ENCODE results near the gene CDC14A. TPM values are rescaled to one million over a fixed set of nuclear protein-coding genes. Genes with fewer than 3 reads are reported as not detected.

The CDC14A gene
- total RNA-seq, 2 donors from 2014 or later = 7.3 to 16.5 TPM

GRCh38 chr1:100344774-100345173 is 7.5 kb upstream of the CDC14A start:
- DNase-seq (no peak), ATAC-seq (no peak)
- TF ChIP-seq, protein P1, sequence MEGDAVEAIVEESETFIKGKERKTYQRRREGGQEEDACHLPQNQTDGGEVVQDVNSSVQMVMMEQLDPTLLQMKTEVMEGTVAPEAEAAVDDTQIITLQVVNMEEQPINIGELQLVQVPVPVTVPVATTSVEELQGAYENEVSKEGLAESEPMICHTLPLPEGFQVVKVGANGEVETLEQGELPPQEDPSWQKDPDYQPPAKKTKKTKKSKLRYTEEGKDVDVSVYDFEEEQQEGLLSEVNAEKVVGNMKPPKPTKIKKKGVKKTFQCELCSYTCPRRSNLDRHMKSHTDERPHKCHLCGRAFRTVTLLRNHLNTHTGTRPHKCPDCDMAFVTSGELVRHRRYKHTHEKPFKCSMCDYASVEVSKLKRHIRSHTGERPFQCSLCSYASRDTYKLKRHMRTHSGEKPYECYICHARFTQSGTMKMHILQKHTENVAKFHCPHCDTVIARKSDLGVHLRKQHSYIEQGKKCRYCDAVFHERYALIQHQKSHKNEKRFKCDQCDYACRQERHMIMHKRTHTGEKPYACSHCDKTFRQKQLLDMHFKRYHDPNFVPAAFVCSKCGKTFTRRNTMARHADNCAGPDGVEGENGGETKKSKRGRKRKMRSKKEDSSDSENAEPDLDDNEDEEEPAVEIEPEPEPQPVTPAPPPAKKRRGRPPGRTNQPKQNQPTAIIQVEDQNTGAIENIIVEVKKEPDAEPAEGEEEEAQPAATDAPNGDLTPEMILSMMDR (IDR thresholded peaks at IDR 0.05) = no peak
- no peak for TF ChIP-seq POLR2A (IDR thresholded peaks at IDR 0.05)
- Histone ChIP-seq H3K36me3 (replicated peaks in 1 of 2; ENCODE audit: insufficient read depth in 1 of 2, low read depth in 2 of 2) (no peaks in the 10 kb centered on the region), H3K4me3 (no peak overlapping the region), H3K4me1 (no peaks in the 10 kb centered on the region), H3K27ac (no peak overlapping the region), H3K27me3 (no peaks in the 10 kb centered on the region), H3K9me3 (no peaks in the 10 kb centered on the region)
- 62 to 68% methylated on average over 2 of the region's 2 CpGs for WGBS, 2 donors
- intact Hi-C loops (cut with DNase I) = no loop called here

DNA sequence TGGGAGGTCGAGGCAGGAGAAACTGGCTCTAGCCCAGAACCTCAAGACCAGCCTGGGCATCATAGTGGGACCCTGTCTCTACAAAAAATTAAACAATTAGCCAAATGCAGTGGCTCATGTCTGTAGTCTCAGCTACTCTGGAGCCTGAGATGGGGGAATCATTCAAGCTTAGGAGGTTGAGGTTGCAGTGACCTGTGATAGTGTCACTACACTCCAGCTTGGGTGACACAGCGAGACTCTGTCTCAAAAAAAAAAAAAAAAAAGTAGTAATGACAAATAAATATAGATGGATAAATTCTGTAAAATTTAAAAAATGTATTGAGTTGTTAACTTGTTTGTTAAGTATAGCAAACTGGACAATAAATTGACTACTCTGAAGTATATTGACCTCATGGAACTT is 5.9 kb upstream of the CDC14A start:
- Histone ChIP-seq H3K27ac (no peak overlapping the region), H3K4me1 (peaks cover 6% of the 10 kb centered on the region), H3K36me3 (replicated peaks in 1 of 2; ENCODE audit: insufficient read depth in 1 of 2, low read depth in 2 of 2) (no peaks in the 10 kb centered on the region), H3K27me3 (no peaks in the 10 kb centered on the region), H3K4me3 (no peak overlapping the region), H3K9me3 (no peaks in the 10 kb centered on the region)
- intact Hi-C loops (cut with DNase I) = no loop called here
- 80 to 89% methylated on average over 2 of the region's 2 CpGs for WGBS, 2 donors
- TF ChIP-seq POLR2A (IDR thresholded peaks at IDR 0.05) = no peak
- TF ChIP-seq, protein P1 (IDR thresholded peaks at IDR 0.05) = no peak
- no peak for ATAC-seq
- DNase-seq = no peak

DNA sequence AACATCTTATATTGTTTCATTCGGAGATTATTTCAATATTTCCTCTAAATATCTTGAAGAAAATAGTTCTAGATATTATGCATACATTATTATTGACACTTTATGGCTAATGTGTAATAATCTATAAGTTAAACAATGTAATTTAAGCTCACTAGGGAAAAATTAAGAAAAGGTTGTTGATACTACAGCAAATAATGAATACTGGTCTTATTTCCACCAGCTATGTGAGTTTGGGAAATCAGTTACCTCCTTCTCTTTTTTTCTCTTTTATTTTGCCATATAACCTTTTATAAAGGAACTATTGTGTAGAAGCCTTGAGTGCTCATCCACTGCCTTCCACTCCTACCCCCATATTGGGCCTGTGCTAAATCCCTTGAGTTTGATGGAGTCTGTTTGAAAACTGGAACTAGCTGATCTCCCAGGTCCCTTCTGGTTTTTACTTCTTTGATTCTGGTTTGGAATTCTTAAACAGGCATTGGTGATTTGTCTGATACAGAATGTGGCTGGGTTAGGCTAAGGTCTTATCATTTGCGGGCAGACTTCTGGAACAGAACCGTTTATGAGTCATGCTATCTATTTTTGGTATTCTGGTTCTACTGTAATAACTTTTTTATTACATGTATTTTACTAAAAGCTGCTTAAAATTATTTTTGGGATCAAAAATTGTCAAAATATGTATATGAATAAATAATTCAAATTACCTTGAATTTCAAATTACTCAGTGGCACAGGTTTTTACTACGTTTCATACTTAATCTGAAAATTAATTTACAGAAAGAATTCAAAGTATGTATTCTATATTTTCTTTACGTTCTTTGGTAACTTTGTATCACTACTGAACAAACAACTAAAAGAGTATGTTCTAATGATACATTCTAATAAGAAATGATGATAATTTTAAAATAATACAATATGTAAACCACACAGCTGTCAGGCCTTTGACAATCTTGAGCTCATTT is 5.0 kb upstream of the CDC14A start:
- Histone ChIP-seq H3K4me3 (no peak overlapping the region), H3K4me1 (peaks cover 6% of the 10 kb centered on the region), H3K27me3 (no peaks in the 10 kb centered on the region), H3K27ac (no peak overlapping the region), H3K9me3 (no peaks in the 10 kb centered on the region), H3K36me3 (replicated peaks in 1 of 2; ENCODE audit: insufficient read depth in 1 of 2, low read depth in 2 of 2) (no peaks in the 10 kb centered on the region)
- no peak for DNase-seq
- intact Hi-C loops (cut with DNase I) = no loop called here
- no peak for ATAC-seq
- 54 to 70% methylated on average over 5 of the region's 5 CpGs for WGBS, 2 donors
- TF ChIP-seq, protein P1 (IDR thresholded peaks at IDR 0.05) = no peak
- TF ChIP-seq POLR2A (IDR thresholded peaks at IDR 0.05) = no peak

DNA sequence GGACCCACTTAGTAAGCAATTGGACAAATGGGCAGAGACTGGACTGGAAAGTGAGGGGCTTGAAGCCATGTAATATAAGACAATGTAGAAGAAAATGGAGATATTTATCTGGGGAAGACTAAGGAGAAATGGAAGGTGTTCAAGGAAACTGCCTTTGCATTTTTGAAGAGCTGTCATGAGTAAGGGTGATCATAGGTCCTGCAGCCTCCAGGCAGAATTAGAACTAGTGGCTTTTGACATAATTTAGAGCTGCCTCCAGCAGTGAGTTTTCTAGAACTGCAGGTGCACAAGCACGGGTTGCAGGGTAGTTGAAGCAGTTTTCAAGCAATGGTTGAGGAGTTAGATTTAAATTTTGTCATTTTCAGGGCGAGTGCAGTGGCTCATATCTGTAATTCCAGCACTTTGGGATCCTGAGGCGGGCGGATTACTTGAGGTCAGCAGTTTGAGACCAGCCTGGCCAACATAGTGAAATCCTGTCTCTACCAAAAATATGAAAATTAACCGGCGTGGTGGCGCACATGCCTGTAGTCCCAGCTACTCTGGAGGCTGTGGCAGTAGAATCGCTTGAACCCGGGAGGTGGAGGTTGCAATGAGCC is 3.7 kb upstream of the CDC14A start:
- intact Hi-C loops (cut with DNase I) = no loop called here
- 83 to 88% methylated on average over 9 of the region's 9 CpGs for whole genome bisulfite sequencing, 2 donors
- no peaks in the 10 kb centered on the region for H3K9me3 ChIP-seq
- ATAC-seq (no peak), DNase-seq (no peak)
- H3K4me1 ChIP-seq = peaks cover 12% of the 10 kb centered on the region
- H3K27ac ChIP-seq = no peak overlapping the region
- H3K27me3 ChIP-seq = no peaks in the 10 kb centered on the region
- no peaks in the 10 kb centered on the region for H3K36me3 ChIP-seq (replicated peaks in 1 of 2; ENCODE audit: insufficient read depth in 1 of 2, low read depth in 2 of 2)
- no peak overlapping the region for H3K4me3 ChIP-seq
- TF ChIP-seq POLR2A (IDR thresholded peaks at IDR 0.05) = no peak
- TF ChIP-seq, protein P1 (IDR thresholded peaks at IDR 0.05) = no peak

Measured in body of pancreas (tissue), 4 donors.